Fibroblast of skin of right biceps (primary cell): Measurements from ENCODE around the gene CFAP61.

Experiments used
- DNase-seq: peaks from one replicate; pipeline ENCODE4 v3.0.0-alpha.2; 2013

CFAP61 gene

DNA sequence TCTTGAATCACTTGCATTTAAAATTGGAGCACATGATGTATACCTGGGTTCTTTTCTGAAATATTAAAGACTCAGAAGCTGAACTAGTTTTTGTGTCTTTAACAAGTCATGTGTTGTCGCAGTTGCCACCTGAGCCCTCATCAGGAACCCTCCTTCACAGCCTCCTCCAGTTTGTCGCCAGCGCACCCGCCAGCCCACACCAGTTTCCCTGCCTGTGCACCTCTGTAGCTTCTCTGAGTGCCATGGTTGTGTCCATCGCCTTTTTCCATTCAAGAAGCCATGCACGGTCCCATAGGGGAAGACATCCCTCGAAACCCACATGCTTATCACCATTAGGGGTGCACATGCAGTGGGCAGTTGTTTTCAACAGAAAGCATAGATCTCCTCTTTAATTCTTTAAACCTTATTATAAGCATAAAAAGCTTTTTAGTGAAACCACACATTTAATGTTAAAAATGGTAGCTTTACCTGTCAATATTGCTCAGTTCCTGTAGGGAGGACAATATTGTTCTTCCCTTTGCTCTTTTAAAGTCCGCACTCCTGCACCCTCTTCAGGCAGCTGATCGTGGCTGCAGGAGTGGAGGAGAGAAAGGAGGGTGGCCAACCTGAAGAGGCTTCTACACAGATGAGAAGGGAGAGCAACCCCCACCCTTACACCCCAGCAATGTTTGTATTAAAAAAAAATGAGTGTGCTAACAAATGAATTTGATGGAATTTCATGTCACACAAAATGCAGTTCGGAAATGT, 121.9 kb downstream of the CFAP61 start:
- no peak for DNase-seq

DNA sequence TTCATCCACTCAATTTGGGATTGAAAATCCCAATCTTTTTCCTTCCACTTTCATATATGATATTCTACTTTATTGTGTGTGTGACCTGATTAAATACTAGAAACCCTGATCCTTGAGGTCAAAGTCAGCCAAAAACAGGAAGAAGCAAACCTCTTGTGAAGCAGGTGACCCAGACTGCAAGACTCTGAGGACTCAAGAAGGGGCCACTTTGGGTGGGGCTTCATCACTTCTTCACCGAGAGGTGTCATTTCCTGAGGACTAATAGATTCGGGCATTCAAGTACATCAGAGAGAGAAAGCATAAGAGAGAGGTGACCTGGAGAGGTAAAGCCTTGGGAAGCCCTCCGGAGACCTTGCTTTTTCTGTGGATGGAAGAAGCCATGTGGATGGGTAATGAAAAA, 129.0 kb downstream of the CFAP61 start:
- no peak for DNase-seq

DNA sequence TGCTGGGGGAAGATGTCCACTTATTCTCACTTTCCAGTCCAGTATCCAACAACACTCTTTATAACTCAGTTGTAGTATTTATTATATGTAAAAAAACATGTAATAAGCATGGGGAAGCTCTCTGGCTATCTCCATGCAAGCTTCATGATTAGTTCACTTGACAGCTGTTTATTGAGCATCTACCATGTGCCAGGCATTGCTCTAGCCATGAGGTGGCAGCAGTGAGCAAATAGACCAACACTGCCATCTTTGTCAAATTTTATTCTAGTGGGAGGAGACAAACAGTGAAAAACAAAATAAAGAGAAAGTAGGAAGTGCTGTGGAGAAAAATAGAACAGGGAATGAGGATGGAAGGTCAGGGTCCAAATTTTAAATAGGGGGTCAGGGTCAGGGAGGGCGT, 131.8 kb downstream of the CFAP61 start:
- DNase-seq, result no peak

DNA sequence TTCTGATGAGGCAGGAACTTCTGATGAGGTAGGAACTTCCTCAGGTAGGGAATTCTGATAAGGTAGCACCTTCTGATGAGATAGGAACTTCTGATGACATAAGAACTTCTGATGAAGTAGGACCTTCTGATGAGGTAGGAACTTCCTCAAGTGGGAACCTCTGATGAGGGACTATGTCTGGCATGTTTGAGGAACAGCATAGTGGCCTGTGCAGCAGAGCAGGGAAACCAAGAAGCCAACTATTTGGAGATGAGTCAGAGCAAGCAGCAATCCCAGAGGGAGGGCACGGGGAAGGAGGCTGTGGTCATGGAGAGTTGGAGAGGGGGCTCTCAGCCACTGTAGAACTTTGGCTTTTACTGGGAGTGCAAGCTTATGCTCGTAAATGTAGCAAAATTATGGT, 132.4 kb downstream of the CFAP61 start:
- no peak for DNase-seq

DNA sequence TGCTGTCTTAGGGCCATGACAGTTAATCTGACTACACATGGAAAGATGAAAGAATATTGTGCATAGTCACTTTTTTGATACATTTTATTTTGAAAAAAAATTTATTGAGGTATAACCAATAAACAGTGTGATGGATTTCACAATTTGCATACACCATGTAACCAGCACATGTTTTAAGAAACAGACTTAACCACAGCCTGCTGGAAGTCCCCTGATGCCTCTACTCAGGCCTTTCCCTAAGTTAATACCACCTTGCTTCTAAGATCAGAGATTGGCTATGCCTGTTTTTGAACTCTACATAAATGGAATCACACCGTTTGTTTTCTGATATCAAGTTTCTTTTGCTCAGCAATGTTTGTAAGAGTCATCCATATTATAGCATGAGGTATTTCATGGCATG, 136.3 kb downstream of the CFAP61 start:
- no peak for DNase-seq

DNA sequence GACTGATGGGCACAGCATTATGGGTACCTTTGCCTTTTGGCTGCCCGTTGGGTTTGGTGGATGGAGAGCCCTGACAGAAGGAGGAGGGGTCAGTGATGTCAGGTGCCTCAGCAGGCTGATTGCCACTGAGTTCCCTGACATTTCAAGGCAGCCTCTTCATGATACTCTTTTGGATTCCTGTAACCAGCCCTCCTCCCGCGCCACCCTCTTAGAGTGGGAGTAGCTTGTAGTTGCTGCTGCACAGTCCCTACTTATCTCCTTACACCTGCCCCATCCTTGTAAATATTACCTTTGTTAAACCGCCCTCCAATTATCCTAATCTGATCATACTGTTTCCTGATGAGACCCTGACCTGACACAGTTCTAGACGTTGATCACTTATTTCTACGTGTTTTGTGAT, 140.0 kb downstream of the CFAP61 start:
- no peak for DNase-seq

DNA sequence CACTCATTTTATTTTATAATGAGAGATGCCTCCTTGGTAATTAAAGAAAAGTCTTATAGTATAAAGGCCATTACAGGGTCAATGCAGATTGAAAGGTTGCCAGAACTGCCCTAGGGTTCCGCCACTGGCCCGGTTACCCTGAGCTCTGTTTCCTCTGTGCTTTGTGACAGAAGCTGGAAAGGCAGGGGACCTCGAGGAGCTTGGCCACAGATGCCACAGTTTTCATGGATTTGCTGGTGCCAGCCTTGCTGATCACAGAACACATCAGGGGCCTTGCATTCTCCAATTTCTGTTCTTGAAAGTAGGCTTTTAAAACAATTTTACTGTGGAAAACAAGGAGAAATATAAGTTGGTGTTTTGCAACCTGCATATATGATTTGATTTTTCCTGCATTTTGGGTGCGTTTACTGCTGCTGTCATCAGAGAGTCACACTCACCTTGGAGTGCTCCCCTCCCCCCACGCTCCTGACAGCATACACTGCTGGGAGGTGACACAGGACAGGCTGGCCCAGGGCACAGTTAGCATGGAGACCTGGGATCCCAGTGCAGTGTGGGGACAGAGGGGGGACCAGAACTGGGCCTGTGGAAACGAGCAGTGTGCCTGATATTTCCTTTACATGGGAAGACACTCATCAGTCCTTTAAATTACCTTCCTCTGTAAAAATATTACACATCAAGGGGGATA, 142.8 kb downstream of the CFAP61 start:
- DNase-seq, result no peak

DNA sequence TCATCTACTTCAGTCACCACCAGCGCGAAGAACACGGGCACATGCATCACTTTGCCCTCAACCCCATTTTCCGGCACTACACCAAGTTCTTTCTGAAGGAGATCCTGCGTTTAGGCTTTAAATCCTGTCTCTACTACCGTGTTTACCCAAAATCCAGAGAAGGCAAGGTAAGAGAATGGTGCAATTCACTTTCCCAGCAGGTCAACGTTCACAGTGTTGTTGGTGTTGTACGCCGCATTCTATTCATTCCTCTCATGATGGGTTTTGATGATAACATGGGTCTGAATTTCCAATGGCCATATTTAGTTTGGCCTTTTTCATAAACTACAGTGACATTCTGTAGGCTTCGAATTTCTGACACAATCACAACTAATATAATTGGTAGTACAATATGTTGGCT, 144.3 kb downstream of the CFAP61 start:
- DNase-seq, result no peak

DNA sequence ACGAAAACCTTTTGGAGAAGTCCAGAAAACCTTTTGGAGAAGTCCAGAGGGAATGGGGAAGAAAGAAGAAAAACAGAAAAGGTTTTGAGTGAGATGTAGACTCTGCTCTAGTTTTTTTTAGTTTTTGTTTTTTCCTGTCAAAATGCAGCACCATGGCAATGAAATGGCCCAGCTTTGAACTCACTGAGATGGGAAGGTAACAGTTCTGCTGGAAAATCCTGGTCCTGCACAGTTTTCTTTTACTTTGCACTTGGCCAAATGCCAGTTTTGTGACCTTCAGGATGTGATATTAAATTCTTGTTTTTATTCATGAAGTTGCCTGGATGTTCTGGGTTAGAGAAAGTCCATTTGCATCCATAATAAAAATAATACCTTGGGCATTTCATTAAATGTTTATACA, 145.7 kb downstream of the CFAP61 start:
- DNase-seq, result no peak

DNA sequence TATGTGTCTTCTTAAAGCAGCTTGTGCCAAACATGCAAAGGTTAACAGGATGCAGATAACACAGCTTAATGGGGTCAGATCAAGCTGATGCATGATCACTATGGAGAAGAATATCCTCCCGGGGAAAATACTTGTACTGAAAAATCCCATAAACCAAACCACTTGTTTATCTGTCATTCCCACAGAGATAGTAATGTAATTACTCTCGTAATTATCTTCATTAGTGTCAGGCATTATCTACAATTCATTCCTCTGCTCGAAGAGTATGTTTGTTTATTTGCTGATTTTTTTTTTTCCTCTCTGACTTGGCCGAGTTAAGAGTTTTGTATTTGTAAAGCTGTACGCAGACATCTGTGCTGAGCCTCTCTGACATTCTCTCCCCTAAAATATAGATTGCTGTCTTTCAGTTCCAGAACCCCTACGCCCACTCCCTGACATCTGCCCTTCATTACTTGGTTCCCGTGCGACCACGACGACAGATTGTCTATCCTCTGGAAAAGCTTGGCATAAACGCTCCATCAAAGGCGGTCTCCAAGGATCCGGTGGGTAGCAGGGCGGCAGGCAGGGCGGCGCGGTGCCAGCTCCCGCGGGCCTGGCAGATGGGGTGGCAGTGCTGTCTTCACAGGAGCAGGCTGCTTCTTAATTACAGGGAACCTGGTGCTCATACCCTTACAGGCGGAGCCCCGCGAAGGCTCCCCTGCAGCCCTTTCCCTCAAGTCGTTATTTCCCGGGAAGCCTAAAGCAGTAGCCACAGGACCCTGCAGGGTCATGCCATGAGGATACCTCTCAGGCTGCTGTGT, 147.2 kb downstream of the CFAP61 start:
- no peak for DNase-seq

DNA sequence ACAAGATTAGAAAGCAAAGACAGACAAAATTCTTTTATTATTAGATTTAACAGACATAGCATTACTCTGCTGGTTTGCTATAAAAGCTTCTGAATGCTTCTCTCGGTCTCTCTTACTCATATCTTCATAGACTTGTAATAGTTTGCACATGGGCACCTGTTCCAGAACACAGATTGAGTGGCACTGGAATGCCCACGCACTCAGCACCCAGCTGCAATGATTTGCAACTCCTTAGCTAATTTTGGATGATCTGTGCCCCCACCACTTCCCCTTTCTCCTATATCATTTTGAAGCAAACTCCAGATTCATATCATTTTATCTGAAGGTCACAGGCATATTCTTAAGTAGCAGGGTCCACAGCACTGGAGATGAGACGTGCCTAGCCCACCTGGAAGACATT, 148.8 kb downstream of the CFAP61 start:
- DNase-seq, result no peak

DNA sequence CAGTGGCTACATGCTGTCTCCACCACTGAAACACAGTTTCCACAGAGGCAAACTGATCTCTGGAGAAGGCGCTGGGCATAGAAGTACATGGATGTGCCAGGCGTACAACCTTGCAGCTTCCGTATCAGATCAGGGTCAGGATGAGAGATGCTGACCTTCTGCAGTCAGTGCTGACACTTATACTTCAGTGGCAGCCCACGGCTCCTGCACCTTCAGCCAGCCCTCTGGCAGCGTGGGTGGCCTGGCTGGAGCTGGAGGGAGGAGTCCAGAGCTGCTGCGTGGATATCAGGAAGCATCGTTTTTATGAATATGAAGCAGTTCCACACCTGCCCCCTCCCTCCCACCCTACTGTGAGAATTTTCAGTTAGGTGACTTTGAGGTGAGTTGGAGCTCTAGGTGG, 149.3 kb downstream of the CFAP61 start:
- no peak for DNase-seq

DNA sequence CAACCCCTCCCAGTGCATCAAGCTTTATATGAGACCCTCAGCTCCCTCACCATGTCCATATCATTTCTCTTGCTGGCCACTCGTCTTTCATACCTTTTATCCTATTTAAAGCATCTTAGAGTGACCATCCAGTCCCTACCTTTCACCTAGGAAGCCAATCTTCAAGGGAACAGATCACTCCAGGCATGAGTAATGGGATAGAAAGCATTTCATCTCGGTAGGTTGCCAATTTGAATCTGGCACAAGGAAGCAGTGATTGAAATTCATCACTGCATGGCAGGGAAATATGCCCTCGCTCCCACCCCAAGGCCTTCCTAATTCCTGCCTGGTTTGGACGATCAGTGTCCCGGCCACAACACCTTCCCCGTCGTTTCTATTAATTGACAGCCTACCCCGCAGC, 150.4 kb downstream of the CFAP61 start:
- DNase-seq, result no peak

DNA sequence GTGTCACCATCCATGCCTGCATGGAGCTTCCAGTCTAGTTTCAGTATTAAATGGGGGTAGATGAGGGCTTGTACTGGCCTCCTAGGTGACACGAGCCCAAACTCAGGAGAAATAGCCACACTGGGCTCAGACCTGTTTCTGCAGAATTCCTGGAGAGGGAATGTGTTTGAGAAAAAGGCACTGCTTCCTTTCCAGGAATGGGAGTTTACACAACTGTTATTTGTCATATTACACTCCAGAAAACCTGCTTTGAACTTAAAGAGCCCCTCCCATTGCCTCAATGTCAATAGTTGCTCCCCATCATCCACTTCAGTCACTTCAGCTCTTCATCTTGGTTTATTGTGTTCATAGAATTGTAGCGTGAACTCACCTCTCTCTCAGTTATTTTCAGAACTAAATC, 151.5 kb downstream of the CFAP61 start:
- DNase-seq, result no peak

DNA sequence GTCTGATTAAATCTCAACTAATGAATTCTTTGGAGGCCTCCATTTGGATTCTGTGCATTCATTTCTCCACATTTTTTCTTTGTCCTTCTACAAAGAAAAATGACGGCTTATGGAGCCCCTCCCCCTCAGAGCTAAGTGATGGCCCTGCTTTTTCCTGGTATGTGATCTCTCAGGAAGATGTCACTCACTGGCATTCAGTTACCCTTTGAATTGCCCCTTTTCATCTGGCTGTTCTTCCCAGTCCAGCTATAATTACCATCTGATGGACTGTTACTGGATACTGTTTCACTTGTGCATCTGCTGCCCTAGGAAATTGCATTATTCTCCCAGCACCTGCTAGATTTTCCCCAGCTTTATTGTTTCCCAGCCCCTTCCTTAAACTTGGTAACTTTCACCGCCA, 151.9 kb downstream of the CFAP61 start:
- DNase-seq, result no peak

DNA sequence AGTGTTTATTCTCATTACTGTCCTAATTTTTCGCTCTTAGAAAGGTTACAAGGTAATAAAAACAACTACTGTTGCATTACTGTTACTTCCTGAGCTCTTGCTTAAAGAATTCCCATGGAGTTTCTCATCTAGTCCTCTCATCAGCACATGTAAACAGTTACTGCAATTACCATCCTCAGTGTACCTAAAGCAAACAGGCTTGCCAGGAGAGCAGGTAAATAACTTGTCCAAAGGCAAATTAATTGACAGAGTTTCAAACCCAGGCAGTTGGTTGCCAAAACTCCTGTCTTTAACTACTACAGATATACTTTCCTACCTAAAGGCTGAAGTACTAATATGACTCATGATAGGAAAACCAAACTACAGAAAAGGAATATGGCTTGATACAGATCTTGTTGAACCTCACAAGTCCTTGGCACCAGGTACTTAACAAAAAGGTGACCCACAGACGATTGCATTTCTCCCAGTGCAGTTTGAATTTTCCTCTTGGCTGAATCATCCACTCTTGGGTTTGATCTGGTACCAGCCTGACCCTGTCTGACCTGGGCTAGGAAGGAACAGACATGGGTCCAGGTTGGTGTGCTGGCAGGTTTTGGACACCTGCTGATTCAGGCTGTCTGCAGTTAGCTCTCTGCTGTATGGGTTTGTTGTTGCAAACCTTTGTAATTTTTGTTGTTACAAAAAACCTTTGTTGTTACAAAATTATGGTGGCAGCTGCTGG, 153.0 kb downstream of the CFAP61 start:
- DNase-seq, result no peak

DNA sequence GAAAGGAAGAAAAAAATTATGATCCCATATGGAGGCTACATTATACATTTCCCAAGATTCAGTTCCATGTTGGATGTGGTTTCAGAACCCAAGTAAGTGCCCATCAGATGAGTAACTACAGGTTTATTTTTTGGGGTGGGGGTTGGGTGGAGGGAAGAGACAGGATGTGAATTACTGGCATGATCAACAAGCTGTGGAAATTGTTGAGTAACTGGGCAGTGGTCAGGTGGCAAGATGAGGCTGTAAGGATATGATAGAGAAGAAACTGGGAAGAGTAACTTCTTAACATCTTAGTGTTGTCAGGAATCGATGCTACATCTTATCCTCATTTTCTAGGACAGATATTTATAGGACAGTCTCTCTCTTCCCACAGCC, 153.5 kb downstream of the CFAP61 start:
- no peak for DNase-seq

DNA sequence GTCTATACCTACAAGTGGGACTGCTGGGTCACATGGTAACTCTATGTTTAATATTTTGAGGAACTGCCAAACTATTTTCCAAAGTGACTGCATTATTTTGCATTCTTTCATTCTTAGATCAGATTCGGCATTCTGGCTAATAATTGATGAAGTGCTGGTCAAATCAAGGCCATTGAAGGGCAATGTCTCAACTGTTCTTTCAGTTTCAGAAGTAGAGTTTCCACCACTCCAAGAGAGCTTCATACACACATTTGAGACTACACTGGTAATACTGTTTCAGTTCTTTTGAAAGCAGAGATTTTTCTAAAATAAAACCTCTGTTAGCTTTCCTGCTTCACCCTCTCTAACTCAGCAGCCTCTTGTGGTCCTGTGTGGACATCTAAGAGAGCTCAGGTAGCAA, 154.5 kb downstream of the CFAP61 start:
- DNase-seq, result no peak

DNA sequence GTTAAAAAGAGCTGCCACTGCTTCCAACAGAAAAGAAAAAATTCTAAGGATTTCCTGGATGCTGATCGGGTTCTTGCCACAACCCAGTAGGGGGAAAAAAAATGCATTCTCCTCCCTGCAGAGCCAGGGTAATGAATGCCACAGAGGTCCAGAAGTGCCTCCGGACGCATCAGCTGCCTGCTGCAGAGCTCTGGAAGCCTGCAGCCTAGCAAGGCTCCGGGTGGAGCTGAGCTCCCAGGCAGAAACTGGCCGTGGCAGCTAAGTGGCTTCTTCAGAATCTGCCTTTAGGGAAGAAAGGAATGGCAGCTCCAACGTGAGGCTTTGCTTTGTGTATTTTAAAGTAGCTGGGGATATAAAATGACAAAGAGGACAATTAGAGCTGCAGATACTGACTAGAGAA, 155.0 kb downstream of the CFAP61 start:
- no peak for DNase-seq

DNA sequence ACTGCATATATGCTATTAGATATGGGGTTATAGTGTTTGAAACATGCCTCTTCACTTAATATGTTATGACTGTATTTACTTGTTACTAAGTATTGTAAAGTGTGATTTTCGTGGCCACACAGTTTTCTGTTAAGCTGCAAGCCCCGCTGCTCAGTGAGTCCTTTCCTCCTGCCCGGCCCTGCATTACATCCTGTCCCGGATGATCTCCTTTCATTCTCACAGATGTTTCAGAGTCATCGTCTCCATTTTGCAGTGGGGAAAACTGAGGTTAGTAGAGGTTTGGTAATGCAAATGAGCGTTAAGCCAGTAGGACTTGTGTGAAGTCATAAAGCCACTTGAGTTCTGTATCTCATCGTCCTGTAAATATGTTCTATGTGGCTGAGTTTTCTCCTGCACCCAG, 155.5 kb downstream of the CFAP61 start:
- no peak for DNase-seq

DNA sequence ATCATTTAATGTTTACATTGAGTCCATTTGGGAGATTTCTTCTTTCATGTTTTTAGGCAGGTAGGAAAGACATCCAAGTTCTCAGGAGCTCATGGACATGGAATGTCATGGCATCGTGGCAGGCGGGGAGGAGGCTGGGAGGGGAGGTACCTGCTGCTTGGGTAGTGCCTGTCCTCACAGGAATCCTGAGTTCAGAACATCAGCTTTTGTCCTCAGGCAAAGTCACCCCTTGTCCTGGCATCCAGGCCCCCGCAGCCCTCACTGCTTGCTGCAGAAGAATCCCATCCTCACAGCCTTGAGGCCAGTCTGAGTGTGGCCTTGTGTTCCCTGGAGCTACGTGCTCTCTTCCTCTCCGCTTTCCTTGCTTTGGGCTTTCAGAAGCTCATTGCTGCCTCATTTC, 157.4 kb downstream of the CFAP61 start:
- no peak for DNase-seq

DNA sequence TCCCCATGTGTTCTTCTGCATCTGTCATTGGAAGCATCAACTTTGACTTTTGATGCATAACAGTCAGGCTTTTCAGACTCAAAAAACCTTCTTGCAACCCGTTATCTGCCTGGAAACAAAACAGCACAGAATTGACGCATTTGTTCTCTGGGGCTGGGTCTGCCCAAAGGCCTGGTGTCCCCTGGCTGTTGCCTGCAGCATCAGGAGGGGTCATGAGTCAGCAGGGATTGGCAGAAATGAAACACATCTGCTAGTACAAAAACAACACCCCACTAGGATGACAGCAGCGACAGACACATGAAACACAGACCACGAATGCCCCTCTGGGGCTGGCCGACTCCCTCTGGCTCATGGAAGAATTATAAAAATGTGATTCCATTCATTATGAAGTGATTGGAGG, 158.0 kb downstream of the CFAP61 start:
- DNase-seq, result no peak

DNA sequence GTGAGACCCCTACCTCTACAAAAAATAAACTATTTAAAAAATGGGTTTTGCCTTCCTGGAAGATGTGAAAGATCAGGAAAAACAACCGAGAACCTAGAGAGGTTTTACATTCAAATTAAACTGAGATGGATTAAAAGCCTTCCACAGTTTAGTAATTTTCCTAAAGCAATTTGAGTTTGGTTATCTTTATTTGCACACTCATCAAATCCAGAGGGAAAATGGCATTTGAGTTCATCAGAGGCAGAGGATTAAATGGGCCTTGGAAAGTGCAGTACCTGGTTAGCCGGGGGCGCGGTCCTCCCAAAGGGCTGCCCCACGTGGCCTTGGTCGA, 158.6 kb downstream of the CFAP61 start:
- DNase-seq, result no peak
